H1 (cell line): ENCODE measurements around the gene DOCK6. TPM values are rescaled to one million over a fixed set of nuclear protein-coding genes. Genes with fewer than 3 reads are reported as not detected.

Experiments used
- BCL11A ChIP-seq, 2 experiments: IDR thresholded peaks; one replicate each; pipeline ENCODE4 v1.6.1; 2011; ENCODE audit warnings: low read depth in 2 of 2, low read length in 2 of 2, mild to moderate bottlenecking in 2 of 2
- BRCA1 ChIP-seq: IDR thresholded peaks from 2 replicates; pipeline ENCODE4 v1.6.1; 2012; ENCODE audit warnings: low read depth, low read length, improper control_type of control experiment
- CBX5 ChIP-seq: fragments of 300-800, 300-1000 bp; sonication (generic); IDR thresholded peaks from 2 replicates; pipeline ENCODE4 v1.7.1; 2016; ENCODE audit warnings: antibody characterized with exemption, low read length, low read depth
- CHD1 ChIP-seq: IDR thresholded peaks from 2 replicates; pipeline ENCODE4 v1.6.1; 2012; ENCODE audit warnings: low read depth, low read length, improper control_type of control experiment
- CHD2 ChIP-seq: IDR thresholded peaks from 2 replicates; pipeline ENCODE4 v1.6.1; 2012; ENCODE audit warnings: low read length, improper control_type of control experiment
- CHD7 ChIP-seq: fragments of 300-600 bp; sonication (generic); IDR thresholded peaks from 2 replicates; pipeline ENCODE4 v1.7.1; 2012; ENCODE audit warnings: low read length, moderate library complexity, mild to moderate bottlenecking, inconsistent platforms; ENCODE audit not compliant: insufficient replicate concordance
- CTBP2 ChIP-seq: IDR thresholded peaks from 2 replicates; pipeline ENCODE4 v1.7.0; 2011; ENCODE audit warnings: borderline replicate concordance, mild to moderate bottlenecking, moderate library complexity, mixed read lengths, low read length; ENCODE audit not compliant: insufficient read depth, insufficient read length
- EGR1 ChIP-seq: IDR thresholded peaks from 2 replicates; pipeline ENCODE4 v1.6.1; 2011; ENCODE audit warnings: low read depth, low read length, borderline replicate concordance
- MAX ChIP-seq: IDR thresholded peaks from 2 replicates; pipeline ENCODE4 v1.6.1; 2012; ENCODE audit warnings: inconsistent platforms
- NRF1 ChIP-seq: IDR thresholded peaks from 2 replicates; pipeline ENCODE4 v1.6.1; 2011; ENCODE audit warnings: mild to moderate bottlenecking, low read depth, low read length, improper control_type of control experiment
- SIN3A ChIP-seq, 2 experiments: IDR thresholded peaks in 1 of 2; conservative IDR thresholded peaks in 1 of 2; 2 replicates each; pipeline ENCODE4 v1.6.1; 2011 to 2012; ENCODE audit warnings: low read length in 2 of 2, improper control_type of control experiment in 1 of 2, low read depth in 1 of 2, mild to moderate bottlenecking in 1 of 2
- SRF ChIP-seq: IDR thresholded peaks from 2 replicates; pipeline ENCODE4 v1.6.1; 2011; ENCODE audit warnings: mild to moderate bottlenecking, low read depth, low read length, moderate library complexity
- polyA plus RNA-seq, 7 experiments: library from polyadenylated mRNA; depleted of rRNA in 3 of 7; stranded (reverse) in 5 of 7; unstranded in 2 of 7; fragments of >200 nt in 5 of 7; fragments of 200-250 nt in 2 of 7; gene quantifications; 1 replicate in 5 of 7; 2 replicates in 1 of 7; 4 replicates in 1 of 7; pipeline versions ENCODE4 v1.2.1 to v1.2.3, GENCODE V29; 2011 to 2013; ENCODE audit warnings: missing spikeins in 2 of 7, mixed read lengths in 2 of 7
- total RNA-seq: library from RNA; stranded (reverse); fragmentation: NEBNext Ultra II Directional; extraction: Animal tissue kit (Norgen Biotek cat#: 25700); gene quantifications from 2 replicates; pipeline ENCODE4 v1.2.1, GENCODE V29; 2021

DOCK6 gene
- total and polyA plus RNA-seq, 2 of the 8 experiments (the other 6 are each of a cell fraction or from before 2014, with no cell fraction given): 25.5 to 54.7 TPM

- TF ChIP-seq CHD7: no peak
- no peak for TF ChIP-seq CHD2
- TF ChIP-seq CTBP2: no peak
- no peak for TF ChIP-seq SRF
- TF ChIP-seq CBX5: no peak
- no peak for TF ChIP-seq BRCA1
- TF ChIP-seq BCL11A (IDR thresholded peaks at IDR 0.05; ENCODE audit: low read depth in 2 of 2, low read length in 2 of 2): no peak
- TF ChIP-seq CHD1: no peak
- no peak for TF ChIP-seq MAX
- TF ChIP-seq NRF1: no peak
- no peak for TF ChIP-seq SIN3A (conservative IDR thresholded peaks at IDR 0.05 in 1 of 2, IDR thresholded peaks at IDR 0.05 in 1 of 2; ENCODE audit: low read depth in 1 of 2, low read length in 2 of 2)
- TF ChIP-seq EGR1: no peak
Measured at GRCh38 chr19:11171144-11171543, 91.2 kb downstream of the DOCK6 start (continued).
